Lung (tissue), 12 donors: ENCODE results near the gene TMEM255A. TPM values are rescaled to one million over a fixed set of nuclear protein-coding genes. Genes with fewer than 3 reads are reported as not detected.

Experiments used
- ATAC-seq: fragments of 200-7000 bp; cut with Tn5 transposase; one replicate; pipeline ENCODE4 v1.9.1; 2020; ENCODE audit warnings: moderate number of reproducible peaks; ENCODE audit not compliant: insufficient read depth, low FRiP score
- DNase-seq, 3 donors: peaks; one replicate each; pipeline ENCODE4 v3.0.0-alpha.2; 2013 to 2017
- H3K27ac ChIP-seq, 2 donors: one replicate each; pipeline ENCODE4 v1.5.1; 2013; ENCODE audit warnings: mild to moderate bottlenecking in 2 of 2, moderate library complexity in 2 of 2, control low read depth in 1 of 2, inconsistent platforms in 1 of 2, low read depth in 1 of 2, low read length in 1 of 2
- H3K27me3 ChIP-seq, 3 donors: one replicate each; pipeline ENCODE4 v1.5.1; 2013; ENCODE audit warnings: low read length in 2 of 3; ENCODE audit not compliant: control insufficient read depth in 3 of 3, insufficient read depth in 3 of 3
- H3K36me3 ChIP-seq, 4 donors: one replicate each; pipeline ENCODE4 v1.5.1; 2013; ENCODE audit warnings: low read length in 4 of 4, mild to moderate bottlenecking in 1 of 4, moderate library complexity in 1 of 4; ENCODE audit not compliant: control insufficient read depth in 4 of 4, insufficient read depth in 4 of 4
- H3K4me1 ChIP-seq, 5 donors: one replicate each; pipeline ENCODE4 v1.5.1; 2013; ENCODE audit warnings: low read length in 5 of 5, mild to moderate bottlenecking in 2 of 5, moderate library complexity in 1 of 5; ENCODE audit not compliant: control insufficient read depth in 5 of 5, insufficient read depth in 5 of 5
- H3K4me3 ChIP-seq: one replicate; pipeline ENCODE4 v1.5.1; 2013; ENCODE audit warnings: mild to moderate bottlenecking, control low read depth, moderate library complexity
- H3K9ac ChIP-seq, 2 donors: one replicate each; pipeline ENCODE4 v1.5.1; 2013; ENCODE audit warnings: low read length in 2 of 2, control low read depth in 1 of 2; ENCODE audit not compliant: insufficient read depth in 1 of 2
- H3K9me3 ChIP-seq, 4 donors: one replicate each; pipeline ENCODE4 v1.5.1; 2013; ENCODE audit warnings: low read length in 3 of 4, mild to moderate bottlenecking in 1 of 4, moderate library complexity in 1 of 4; ENCODE audit not compliant: control insufficient read depth in 4 of 4, insufficient read depth in 3 of 4
- CTCF ChIP-seq: IDR thresholded peaks from 2 replicates; pipeline ENCODE4 v1.5.1; 2012; ENCODE audit warnings: mild to moderate bottlenecking; ENCODE audit errors: control extremely low read depth, extremely low read depth
- WGBS, 2 donors: extraction: QIAGEN DNeasy Blood & Tissue Kit; methylation state at CpG; one replicate each; pipeline ENCODE4 v1.1.7; 2013; 5-methylcytosine and 5-hydroxymethylcytosine counted together
- polyA plus RNA-seq, 2 donors: library from polyadenylated mRNA; stranded (reverse); fragments of 200-250 nt; gene quantifications; one replicate each; pipeline ENCODE4 v1.2.1, GENCODE V29; 2013
- total RNA-seq, 2 donors: library from RNA; depleted of rRNA in 1 of 2; stranded (reverse); fragments of >200 nt in 1 of 2; gene quantifications; one replicate each; pipeline ENCODE4 v1.2.1, GENCODE V29; 2014 to 2021
- donor health status: control.
- donor health status: control.
- donor health status: Bipolar disorder and iron deficiency.
- donor health status: healthy.
- donor health status: DM: yes; HTN: yes; CAD: no.

TMEM255A gene
- total and polyA plus RNA-seq, 4 donors, result 0.20 to 0.80 (median 0.45) TPM

GRCh38 chrX:120331116-120331515, 19.9 kb upstream of the TMEM255A start:
- Histone ChIP-seq H3K27ac (no peak overlapping the region), H3K4me1 (no peaks in the 10 kb centered on the region), H3K4me3 (no peak overlapping the region), H3K9ac (no peak overlapping the region), H3K9me3 (peaks cover 0 to 5% (median 0%) of the 10 kb centered on the region in 4 donors), H3K27me3 (no peaks in the 10 kb centered on the region), H3K36me3 (no peaks in the 10 kb centered on the region)
- ATAC-seq (no peak), DNase-seq (no peak)
- WGBS, 2 donors, result 71 to 80% methylated on average over 2 of the region's 2 CpGs
- no peak for TF ChIP-seq CTCF

- Histone ChIP-seq H3K9ac (no peak overlapping the region), H3K27me3 (peaks cover 0 to 17% (median 4%) of the 10 kb centered on the region in 3 donors), H3K9me3 (no peaks in the 10 kb centered on the region), H3K36me3 (no peaks in the 10 kb centered on the region), H3K4me3 (no peak overlapping the region), H3K4me1 (no peaks in the 10 kb centered on the region), H3K27ac (no peak overlapping the region)
- no peak for ATAC-seq
- TF ChIP-seq CTCF, result no peak
- 68 to 94% methylated on average over 4 of the region's 4 CpGs for WGBS, 2 donors
- DNase-seq, result no peak
Observed at GRCh38 chrX:120321520-120322281, 10.4 kb upstream of the TMEM255A start.

- no peak for TF ChIP-seq CTCF
- Histone ChIP-seq H3K4me1 (no peaks in the 10 kb centered on the region), H3K9me3 (peaks cover 0 to 1% (median 0%) of the 10 kb centered on the region in 4 donors), H3K27ac (no peak overlapping the region), H3K9ac (no peak overlapping the region), H3K4me3 (no peak overlapping the region), H3K36me3 (no peaks in the 10 kb centered on the region), H3K27me3 (peaks cover 0 to 33% (median 17%) of the 10 kb centered on the region in 3 donors)
- WGBS, 2 donors, result 59 to 76% methylated on average over 4 of the region's 4 CpGs
- ATAC-seq (no peak), DNase-seq (no peak)
Observed at GRCh38 chrX:120318411-120318810, 7.2 kb upstream of the TMEM255A start.
